ENCODE measurements around the gene DCAF10.
"Not testable (repeated sequence)": the region's sequence is repeated elsewhere in the genome, so short reads cannot be mapped to it uniquely, and the experiment has no call there.

The DCAF10 gene

GRCh38 chr9:37873955-37874354 is 73.4 kb downstream of the DCAF10 start:
- no peak for DNase-seq (ENCODE audit: low read depth)
- H3K9me3 ChIP-seq (ENCODE audit: control insufficient read depth, low read length): peaks cover 5% of the 10 kb centered on the region
- no peaks in the 10 kb centered on the region for H3K4me1 ChIP-seq (ENCODE audit: control insufficient read depth, insufficient read depth, low read length)
- H3K36me3 ChIP-seq (ENCODE audit: control insufficient read depth, insufficient read depth, low read length, severe bottlenecking): peaks cover 36% of the 10 kb centered on the region
- no peak overlapping the region for H3K4me3 ChIP-seq (ENCODE audit: low read length)
- H3K27me3 ChIP-seq (replicated peaks; ENCODE audit: control insufficient read depth, insufficient read depth, low read length): no peaks in the 10 kb centered on the region
- H3K9ac ChIP-seq (ENCODE audit: low read length): no peak overlapping the region

- Histone ChIP-seq H3K4me1 (ENCODE audit: control insufficient read depth, insufficient read depth, low read length) (no peaks in the 10 kb centered on the region), H3K27me3 (replicated peaks; ENCODE audit: control insufficient read depth, insufficient read depth, low read length) (no peaks in the 10 kb centered on the region), H3K36me3 (ENCODE audit: control insufficient read depth, insufficient read depth, low read length, severe bottlenecking) (peaks cover 60% of the 10 kb centered on the region), H3K4me3 (ENCODE audit: low read length) (no peak overlapping the region), H3K9ac (ENCODE audit: low read length) (no peak overlapping the region), H3K9me3 (ENCODE audit: control insufficient read depth, low read length) (peaks cover 5% of the 10 kb centered on the region)
- DNase-seq (ENCODE audit: low read depth): no peak
Measured at GRCh38 chr9:37876376-37876775, 75.8 kb downstream of the DCAF10 start.

GRCh38 chr9:37880916-37881479 is 80.4 kb downstream of the DCAF10 start:
- Histone ChIP-seq H3K36me3 (ENCODE audit: control insufficient read depth, insufficient read depth, low read length, severe bottlenecking) (peaks cover 71% of the 10 kb centered on the region), H3K9ac (ENCODE audit: low read length) (no peak overlapping the region), H3K4me3 (ENCODE audit: low read length) (no peak overlapping the region), H3K9me3 (ENCODE audit: control insufficient read depth, low read length) (peaks cover 5% of the 10 kb centered on the region), H3K4me1 (ENCODE audit: control insufficient read depth, insufficient read depth, low read length) (no peaks in the 10 kb centered on the region), H3K27me3 (replicated peaks; ENCODE audit: control insufficient read depth, insufficient read depth, low read length) (no peaks in the 10 kb centered on the region)
- DNase-seq (ENCODE audit: low read depth): no peak

GRCh38 chr9:37887977-37888583 is 87.5 kb downstream of the DCAF10 start:
- not testable (repeated sequence) for H3K9me3 ChIP-seq (ENCODE audit: control insufficient read depth, low read length); H3K4me3 ChIP-seq (ENCODE audit: low read length); H3K4me1 ChIP-seq (ENCODE audit: control insufficient read depth, insufficient read depth, low read length); H3K27me3 ChIP-seq (replicated peaks; ENCODE audit: control insufficient read depth, insufficient read depth, low read length); H3K9ac ChIP-seq (ENCODE audit: low read length)
- peaks cover 52% of the 10 kb centered on the region for H3K36me3 ChIP-seq (ENCODE audit: control insufficient read depth, insufficient read depth, low read length, severe bottlenecking)
- peak; percentile 76 for DNase-seq (ENCODE audit: low read depth)

- H3K27me3 ChIP-seq (replicated peaks; ENCODE audit: control insufficient read depth, insufficient read depth, low read length): no peaks in the 10 kb centered on the region
- no peaks in the 10 kb centered on the region for H3K9me3 ChIP-seq (ENCODE audit: control insufficient read depth, low read length)
- H3K9ac ChIP-seq (ENCODE audit: low read length): no peak overlapping the region
- no peak overlapping the region for H3K4me3 ChIP-seq (ENCODE audit: low read length)
- peaks cover 67% of the 10 kb centered on the region for H3K36me3 ChIP-seq (ENCODE audit: control insufficient read depth, insufficient read depth, low read length, severe bottlenecking)
- no peak for DNase-seq (ENCODE audit: low read depth)
- H3K4me1 ChIP-seq (ENCODE audit: control insufficient read depth, insufficient read depth, low read length): peaks cover 6% of the 10 kb centered on the region
Measured at GRCh38 chr9:37889536-37889935, 88.9 kb downstream of the DCAF10 start.

GRCh38 chr9:37891042-37891441 is 90.4 kb downstream of the DCAF10 start:
- not testable (repeated sequence) for H3K4me1 ChIP-seq (ENCODE audit: control insufficient read depth, insufficient read depth, low read length); H3K4me3 ChIP-seq (ENCODE audit: low read length); H3K9me3 ChIP-seq (ENCODE audit: control insufficient read depth, low read length); H3K9ac ChIP-seq (ENCODE audit: low read length); H3K27me3 ChIP-seq (replicated peaks; ENCODE audit: control insufficient read depth, insufficient read depth, low read length); DNase-seq (ENCODE audit: low read depth)
- peaks cover 72% of the 10 kb centered on the region for H3K36me3 ChIP-seq (ENCODE audit: control insufficient read depth, insufficient read depth, low read length, severe bottlenecking)

GRCh38 chr9:37892063-37892462 is 91.5 kb downstream of the DCAF10 start:
- no peak overlapping the region for H3K9ac ChIP-seq (ENCODE audit: low read length)
- no peaks in the 10 kb centered on the region for H3K27me3 ChIP-seq (replicated peaks; ENCODE audit: control insufficient read depth, insufficient read depth, low read length)
- H3K36me3 ChIP-seq (ENCODE audit: control insufficient read depth, insufficient read depth, low read length, severe bottlenecking): peaks cover 79% of the 10 kb centered on the region
- H3K4me1 ChIP-seq (ENCODE audit: control insufficient read depth, insufficient read depth, low read length): peaks cover 6% of the 10 kb centered on the region
- H3K9me3 ChIP-seq (ENCODE audit: control insufficient read depth, low read length): no peaks in the 10 kb centered on the region
- H3K4me3 ChIP-seq (ENCODE audit: low read length): no peak overlapping the region
- DNase-seq (ENCODE audit: low read depth): no peak

GRCh38 chr9:37897665-37898064 is 97.1 kb downstream of the DCAF10 start:
- peaks cover 73% of the 10 kb centered on the region for H3K36me3 ChIP-seq (ENCODE audit: control insufficient read depth, insufficient read depth, low read length, severe bottlenecking)
- no peak for DNase-seq (ENCODE audit: low read depth)
- H3K27me3 ChIP-seq (replicated peaks; ENCODE audit: control insufficient read depth, insufficient read depth, low read length): no peaks in the 10 kb centered on the region
- H3K9ac ChIP-seq (ENCODE audit: low read length): no peak overlapping the region
- no peak overlapping the region for H3K4me3 ChIP-seq (ENCODE audit: low read length)
- peaks cover 26% of the 10 kb centered on the region for H3K4me1 ChIP-seq (ENCODE audit: control insufficient read depth, insufficient read depth, low read length)
- no peaks in the 10 kb centered on the region for H3K9me3 ChIP-seq (ENCODE audit: control insufficient read depth, low read length)

- peak overlapping the region; percentile 24 for H3K4me3 ChIP-seq (ENCODE audit: low read length)
Measured at GRCh38 chr9:37899041-37899440, 98.4 kb downstream of the DCAF10 start.

GRCh38 chr9:37902131-37902530 is 101.5 kb downstream of the DCAF10 start:
- peak overlapping the region; percentile 100 for H3K4me3 ChIP-seq (ENCODE audit: low read length)
- H3K36me3 ChIP-seq (ENCODE audit: control insufficient read depth, insufficient read depth, low read length, severe bottlenecking): peaks cover 28% of the 10 kb centered on the region

More at GRCh38 chr9:37899041-37899440, 98.4 kb downstream of the DCAF10 start:
- no peaks in the 10 kb centered on the region for H3K27me3 ChIP-seq (replicated peaks; ENCODE audit: control insufficient read depth, insufficient read depth, low read length)
- DNase-seq (ENCODE audit: low read depth): peak; percentile 73
- no peaks in the 10 kb centered on the region for H3K9me3 ChIP-seq (ENCODE audit: control insufficient read depth, low read length)
- H3K4me1 ChIP-seq (ENCODE audit: control insufficient read depth, insufficient read depth, low read length): peaks cover 27% of the 10 kb centered on the region
- H3K36me3 ChIP-seq (ENCODE audit: control insufficient read depth, insufficient read depth, low read length, severe bottlenecking): peaks cover 59% of the 10 kb centered on the region
- H3K9ac ChIP-seq (ENCODE audit: low read length): no peak overlapping the region

GRCh38 chr9:37902796-37903646 is 102.4 kb downstream of the DCAF10 start:
- H3K27me3 ChIP-seq (replicated peaks; ENCODE audit: control insufficient read depth, insufficient read depth, low read length): no peaks in the 10 kb centered on the region
- H3K9me3 ChIP-seq (ENCODE audit: control insufficient read depth, low read length): no peaks in the 10 kb centered on the region
- H3K4me3 ChIP-seq (ENCODE audit: low read length): peak overlapping the region; percentile 100
- peaks cover 36% of the 10 kb centered on the region for H3K4me1 ChIP-seq (ENCODE audit: control insufficient read depth, insufficient read depth, low read length)
- peaks cover 20% of the 10 kb centered on the region for H3K36me3 ChIP-seq (ENCODE audit: control insufficient read depth, insufficient read depth, low read length, severe bottlenecking)
- peak overlapping the region; percentile 99 for H3K9ac ChIP-seq (ENCODE audit: low read length)
- DNase-seq (ENCODE audit: low read depth): peak; percentile 67

More at GRCh38 chr9:37902131-37902530, 101.5 kb downstream of the DCAF10 start:
- no peaks in the 10 kb centered on the region for H3K9me3 ChIP-seq (ENCODE audit: control insufficient read depth, low read length)
- peaks cover 36% of the 10 kb centered on the region for H3K4me1 ChIP-seq (ENCODE audit: control insufficient read depth, insufficient read depth, low read length)
- no peaks in the 10 kb centered on the region for H3K27me3 ChIP-seq (replicated peaks; ENCODE audit: control insufficient read depth, insufficient read depth, low read length)
- peak overlapping the region; percentile 99 for H3K9ac ChIP-seq (ENCODE audit: low read length)
- DNase-seq (ENCODE audit: low read depth): no peak
